Liver (tissue), 9 donors: ENCODE data around the gene OR2Y1. TPM values are rescaled to one million over a fixed set of nuclear protein-coding genes. Genes with fewer than 3 reads are reported as not detected.

ENCODE experiments used
- DNase-seq: peaks from one replicate; pipeline ENCODE4 v3.0.0-alpha.2; 2017; ENCODE audit warnings: low spot score
- H3K27ac ChIP-seq, 2 donors: one replicate each; pipeline ENCODE4 v1.7.0; 2013; ENCODE audit warnings: inconsistent platforms in 2 of 2, low read length in 2 of 2, control low read depth in 1 of 2, low read depth in 1 of 2, mild to moderate bottlenecking in 1 of 2
- H3K27me3 ChIP-seq, 4 donors: one replicate each; pipeline versions ENCODE4 v1.6.1 to v1.7.0; 2013; ENCODE audit warnings: low read length in 3 of 4, inconsistent platforms in 1 of 4, mild to moderate bottlenecking in 1 of 4, moderate library complexity in 1 of 4; ENCODE audit not compliant: control insufficient read depth in 4 of 4, insufficient read depth in 4 of 4
- H3K36me3 ChIP-seq, 4 donors: one replicate each; pipeline versions ENCODE4 v1.6.1 to v1.7.0; 2013; ENCODE audit warnings: low read length in 3 of 4, mild to moderate bottlenecking in 3 of 4, low read depth in 1 of 4, moderate library complexity in 1 of 4; ENCODE audit not compliant: control insufficient read depth in 4 of 4, insufficient read depth in 3 of 4
- H3K4me1 ChIP-seq, 4 donors: one replicate each; pipeline versions ENCODE4 v1.6.1 to v1.7.0; 2013; ENCODE audit warnings: low read length in 3 of 4, mild to moderate bottlenecking in 3 of 4, moderate library complexity in 1 of 4; ENCODE audit not compliant: control insufficient read depth in 4 of 4, insufficient read depth in 4 of 4
- H3K4me3 ChIP-seq, 3 donors: one replicate each; pipeline versions ENCODE4 v1.6.1 to v1.7.0; 2013; ENCODE audit warnings: low read length in 3 of 3, control low read depth in 1 of 3, low read depth in 1 of 3, mild to moderate bottlenecking in 1 of 3
- H3K9ac ChIP-seq, 2 donors: one replicate each; pipeline ENCODE4 v1.7.0; 2013; ENCODE audit warnings: low read length in 2 of 2, mild to moderate bottlenecking in 2 of 2, moderate library complexity in 2 of 2, control low read depth in 1 of 2, low read depth in 1 of 2
- H3K9me3 ChIP-seq, 4 donors: one replicate each; pipeline versions ENCODE4 v1.6.1 to v1.7.0; 2013; ENCODE audit warnings: low read length in 3 of 4; ENCODE audit not compliant: control insufficient read depth in 4 of 4
- EGR1 ChIP-seq, 2 donors: IDR thresholded peaks; 2 replicates each; pipeline ENCODE4 v1.6.1; 2016 to 2018; ENCODE audit warnings: antibody characterized with exemption in 2 of 2, low read depth in 2 of 2
- FOXA2 ChIP-seq: IDR thresholded peaks from 2 replicates; pipeline ENCODE4 v1.6.1; 2016; ENCODE audit warnings: antibody characterized with exemption
- JUND ChIP-seq, 2 donors: IDR thresholded peaks; 2 replicates each; pipeline ENCODE4 v1.6.1; 2016; ENCODE audit warnings: antibody characterized with exemption in 2 of 2
- NR2F2 ChIP-seq: IDR thresholded peaks from 2 replicates; pipeline ENCODE4 v1.6.1; 2016; ENCODE audit warnings: antibody characterized with exemption
- RAD21 ChIP-seq, 2 donors: IDR thresholded peaks; 2 replicates each; pipeline ENCODE4 v1.6.1; 2016; ENCODE audit warnings: antibody characterized with exemption in 2 of 2, mild to moderate bottlenecking in 2 of 2
- RXRA ChIP-seq, 2 donors: IDR thresholded peaks; 2 replicates each; pipeline ENCODE4 v1.6.1; 2017 to 2018; ENCODE audit warnings: antibody characterized with exemption in 2 of 2, mild to moderate bottlenecking in 1 of 2
- YY1 ChIP-seq: IDR thresholded peaks from 2 replicates; pipeline ENCODE4 v1.6.1; 2016; ENCODE audit warnings: antibody characterized with exemption, mild to moderate bottlenecking
- WGBS: extraction: QIAGEN DNeasy Blood & Tissue Kit; methylation state at CpG from one replicate; pipeline ENCODE4 v1.1.7; 2013; 5-methylcytosine and 5-hydroxymethylcytosine counted together
- polyA plus RNA-seq, 2 donors: library from polyadenylated mRNA; stranded (reverse) in 1 of 2; unstranded in 1 of 2; fragments of 200-250 nt in 1 of 2; fragments of >200 nt in 1 of 2; fragmentation: Nextera tagmentation in 1 of 2; extraction: Ambion mirVana in 1 of 2; gene quantifications; one replicate each; pipeline versions ENCODE4 v1.2.1 to v1.2.3, GENCODE V29; 2013 to 2015
- total RNA-seq, 2 donors: library from RNA; depleted of rRNA; stranded (reverse); fragments of >200 nt; gene quantifications; one replicate each; pipeline ENCODE4 v1.2.3, GENCODE V29; 2014
- TF ChIP-seq, protein P1 (sequence below): IDR thresholded peaks from 2 replicates; pipeline ENCODE4 v1.6.1; 2016; ENCODE audit warnings: antibody characterized with exemption, mild to moderate bottlenecking
- TF ChIP-seq, protein P2 (sequence below): fragments of 150-350 bp; IDR thresholded peaks from 2 replicates; pipeline ENCODE4 v1.5.1; 2017; ENCODE audit warnings: improper control_type of control experiment, low read depth, low read length; ENCODE audit not compliant: missing input control
- TF ChIP-seq, protein P3 (sequence below): IDR thresholded peaks from 2 replicates; pipeline ENCODE4 v1.6.1; 2016; ENCODE audit warnings: antibody characterized with exemption
- TF ChIP-seq, protein P4 (sequence below): IDR thresholded peaks from 2 replicates; pipeline ENCODE4 v1.6.1; 2016; ENCODE audit warnings: antibody characterized with exemption
- TF ChIP-seq, protein P5 (sequence below): IDR thresholded peaks from 2 replicates; pipeline ENCODE4 v1.6.1; 2016; ENCODE audit warnings: antibody characterized with exemption
- donor health status: healthy.
- donor health status: healthy.
- donor health status: healthy.
- donor health status: healthy.
- donor health status: healthy.

OR2Y1 gene
- total and polyA plus RNA-seq, 4 donors = not detected

DNA sequence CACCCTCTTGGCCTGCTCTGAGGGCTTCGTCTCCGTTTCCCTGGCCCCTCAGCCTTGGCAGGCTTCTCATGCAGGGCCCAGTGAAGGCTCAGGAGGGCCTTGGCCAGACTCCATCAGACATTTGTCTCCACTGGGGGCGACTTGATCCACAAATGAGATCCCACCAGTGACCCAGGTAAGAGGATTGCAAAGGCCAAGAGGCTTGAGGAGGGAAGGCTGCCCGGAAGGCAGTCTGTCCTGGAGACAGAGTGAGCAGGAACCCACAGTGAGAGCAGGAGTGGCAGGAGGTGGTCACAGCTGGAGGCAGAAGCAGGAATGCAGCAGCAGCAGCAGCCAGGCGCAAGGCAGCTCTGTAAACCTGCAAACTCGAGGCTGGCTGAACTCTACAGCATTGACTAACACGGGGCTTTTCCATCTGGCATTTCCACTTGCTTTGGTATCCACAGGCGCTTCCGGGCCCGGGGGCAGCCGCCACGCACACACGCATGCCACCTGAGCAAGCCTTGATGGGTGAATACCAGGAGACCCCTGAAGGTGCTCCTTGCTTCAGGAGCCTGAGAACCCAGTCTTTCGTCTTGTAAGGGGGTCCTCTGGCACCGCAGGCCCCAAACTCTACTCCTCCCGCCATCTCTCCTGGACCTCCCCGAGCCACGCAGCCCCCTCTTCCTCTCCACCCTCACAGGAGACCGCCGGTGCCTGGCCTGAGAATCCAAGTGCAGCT lies 48.0 kb upstream of the OR2Y1 start:
- H3K36me3 ChIP-seq = peaks cover 13 to 30% (median 20%) of the 10 kb centered on the region in 4 donors
- 85% methylated on average over 20 of the region's 20 CpGs for WGBS
- H3K27ac ChIP-seq = no peak overlapping the region
- H3K4me1 ChIP-seq = peaks cover 2 to 14% (median 3%) of the 10 kb centered on the region in 4 donors
- H3K27me3 ChIP-seq = no peaks in the 10 kb centered on the region
- no peak overlapping the region for H3K4me3 ChIP-seq
- H3K9me3 ChIP-seq = no peaks in the 10 kb centered on the region
- H3K9ac ChIP-seq = no peak overlapping the region
- TF ChIP-seq JUND (IDR thresholded peaks at IDR 0.05) (no peak), FOXA2 (no peak), RXRA (IDR thresholded peaks at IDR 0.05) (no peak), YY1 (no peak), RAD21 (IDR thresholded peaks at IDR 0.05) (no peak), EGR1 (IDR thresholded peaks at IDR 0.05; ENCODE audit: low read depth in 2 of 2) (no peak)
- TF ChIP-seq, protein P1, sequence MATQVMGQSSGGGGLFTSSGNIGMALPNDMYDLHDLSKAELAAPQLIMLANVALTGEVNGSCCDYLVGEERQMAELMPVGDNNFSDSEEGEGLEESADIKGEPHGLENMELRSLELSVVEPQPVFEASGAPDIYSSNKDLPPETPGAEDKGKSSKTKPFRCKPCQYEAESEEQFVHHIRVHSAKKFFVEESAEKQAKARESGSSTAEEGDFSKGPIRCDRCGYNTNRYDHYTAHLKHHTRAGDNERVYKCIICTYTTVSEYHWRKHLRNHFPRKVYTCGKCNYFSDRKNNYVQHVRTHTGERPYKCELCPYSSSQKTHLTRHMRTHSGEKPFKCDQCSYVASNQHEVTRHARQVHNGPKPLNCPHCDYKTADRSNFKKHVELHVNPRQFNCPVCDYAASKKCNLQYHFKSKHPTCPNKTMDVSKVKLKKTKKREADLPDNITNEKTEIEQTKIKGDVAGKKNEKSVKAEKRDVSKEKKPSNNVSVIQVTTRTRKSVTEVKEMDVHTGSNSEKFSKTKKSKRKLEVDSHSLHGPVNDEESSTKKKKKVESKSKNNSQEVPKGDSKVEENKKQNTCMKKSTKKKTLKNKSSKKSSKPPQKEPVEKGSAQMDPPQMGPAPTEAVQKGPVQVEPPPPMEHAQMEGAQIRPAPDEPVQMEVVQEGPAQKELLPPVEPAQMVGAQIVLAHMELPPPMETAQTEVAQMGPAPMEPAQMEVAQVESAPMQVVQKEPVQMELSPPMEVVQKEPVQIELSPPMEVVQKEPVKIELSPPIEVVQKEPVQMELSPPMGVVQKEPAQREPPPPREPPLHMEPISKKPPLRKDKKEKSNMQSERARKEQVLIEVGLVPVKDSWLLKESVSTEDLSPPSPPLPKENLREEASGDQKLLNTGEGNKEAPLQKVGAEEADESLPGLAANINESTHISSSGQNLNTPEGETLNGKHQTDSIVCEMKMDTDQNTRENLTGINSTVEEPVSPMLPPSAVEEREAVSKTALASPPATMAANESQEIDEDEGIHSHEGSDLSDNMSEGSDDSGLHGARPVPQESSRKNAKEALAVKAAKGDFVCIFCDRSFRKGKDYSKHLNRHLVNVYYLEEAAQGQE = no peak
- TF ChIP-seq, protein P2, sequence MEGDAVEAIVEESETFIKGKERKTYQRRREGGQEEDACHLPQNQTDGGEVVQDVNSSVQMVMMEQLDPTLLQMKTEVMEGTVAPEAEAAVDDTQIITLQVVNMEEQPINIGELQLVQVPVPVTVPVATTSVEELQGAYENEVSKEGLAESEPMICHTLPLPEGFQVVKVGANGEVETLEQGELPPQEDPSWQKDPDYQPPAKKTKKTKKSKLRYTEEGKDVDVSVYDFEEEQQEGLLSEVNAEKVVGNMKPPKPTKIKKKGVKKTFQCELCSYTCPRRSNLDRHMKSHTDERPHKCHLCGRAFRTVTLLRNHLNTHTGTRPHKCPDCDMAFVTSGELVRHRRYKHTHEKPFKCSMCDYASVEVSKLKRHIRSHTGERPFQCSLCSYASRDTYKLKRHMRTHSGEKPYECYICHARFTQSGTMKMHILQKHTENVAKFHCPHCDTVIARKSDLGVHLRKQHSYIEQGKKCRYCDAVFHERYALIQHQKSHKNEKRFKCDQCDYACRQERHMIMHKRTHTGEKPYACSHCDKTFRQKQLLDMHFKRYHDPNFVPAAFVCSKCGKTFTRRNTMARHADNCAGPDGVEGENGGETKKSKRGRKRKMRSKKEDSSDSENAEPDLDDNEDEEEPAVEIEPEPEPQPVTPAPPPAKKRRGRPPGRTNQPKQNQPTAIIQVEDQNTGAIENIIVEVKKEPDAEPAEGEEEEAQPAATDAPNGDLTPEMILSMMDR = no peak
- TF ChIP-seq, protein P3, sequence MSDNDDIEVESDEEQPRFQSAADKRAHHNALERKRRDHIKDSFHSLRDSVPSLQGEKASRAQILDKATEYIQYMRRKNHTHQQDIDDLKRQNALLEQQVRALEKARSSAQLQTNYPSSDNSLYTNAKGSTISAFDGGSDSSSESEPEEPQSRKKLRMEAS = no peak
- TF ChIP-seq, protein P4, sequence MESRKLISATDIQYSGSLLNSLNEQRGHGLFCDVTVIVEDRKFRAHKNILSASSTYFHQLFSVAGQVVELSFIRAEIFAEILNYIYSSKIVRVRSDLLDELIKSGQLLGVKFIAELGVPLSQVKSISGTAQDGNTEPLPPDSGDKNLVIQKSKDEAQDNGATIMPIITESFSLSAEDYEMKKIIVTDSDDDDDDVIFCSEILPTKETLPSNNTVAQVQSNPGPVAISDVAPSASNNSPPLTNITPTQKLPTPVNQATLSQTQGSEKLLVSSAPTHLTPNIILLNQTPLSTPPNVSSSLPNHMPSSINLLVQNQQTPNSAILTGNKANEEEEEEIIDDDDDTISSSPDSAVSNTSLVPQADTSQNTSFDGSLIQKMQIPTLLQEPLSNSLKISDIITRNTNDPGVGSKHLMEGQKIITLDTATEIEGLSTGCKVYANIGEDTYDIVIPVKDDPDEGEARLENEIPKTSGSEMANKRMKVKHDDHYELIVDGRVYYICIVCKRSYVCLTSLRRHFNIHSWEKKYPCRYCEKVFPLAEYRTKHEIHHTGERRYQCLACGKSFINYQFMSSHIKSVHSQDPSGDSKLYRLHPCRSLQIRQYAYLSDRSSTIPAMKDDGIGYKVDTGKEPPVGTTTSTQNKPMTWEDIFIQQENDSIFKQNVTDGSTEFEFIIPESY = no peak
- TF ChIP-seq, protein P5, sequence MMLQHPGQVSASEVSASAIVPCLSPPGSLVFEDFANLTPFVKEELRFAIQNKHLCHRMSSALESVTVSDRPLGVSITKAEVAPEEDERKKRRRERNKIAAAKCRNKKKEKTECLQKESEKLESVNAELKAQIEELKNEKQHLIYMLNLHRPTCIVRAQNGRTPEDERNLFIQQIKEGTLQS = no peak
- no peak for DNase-seq

DNA sequence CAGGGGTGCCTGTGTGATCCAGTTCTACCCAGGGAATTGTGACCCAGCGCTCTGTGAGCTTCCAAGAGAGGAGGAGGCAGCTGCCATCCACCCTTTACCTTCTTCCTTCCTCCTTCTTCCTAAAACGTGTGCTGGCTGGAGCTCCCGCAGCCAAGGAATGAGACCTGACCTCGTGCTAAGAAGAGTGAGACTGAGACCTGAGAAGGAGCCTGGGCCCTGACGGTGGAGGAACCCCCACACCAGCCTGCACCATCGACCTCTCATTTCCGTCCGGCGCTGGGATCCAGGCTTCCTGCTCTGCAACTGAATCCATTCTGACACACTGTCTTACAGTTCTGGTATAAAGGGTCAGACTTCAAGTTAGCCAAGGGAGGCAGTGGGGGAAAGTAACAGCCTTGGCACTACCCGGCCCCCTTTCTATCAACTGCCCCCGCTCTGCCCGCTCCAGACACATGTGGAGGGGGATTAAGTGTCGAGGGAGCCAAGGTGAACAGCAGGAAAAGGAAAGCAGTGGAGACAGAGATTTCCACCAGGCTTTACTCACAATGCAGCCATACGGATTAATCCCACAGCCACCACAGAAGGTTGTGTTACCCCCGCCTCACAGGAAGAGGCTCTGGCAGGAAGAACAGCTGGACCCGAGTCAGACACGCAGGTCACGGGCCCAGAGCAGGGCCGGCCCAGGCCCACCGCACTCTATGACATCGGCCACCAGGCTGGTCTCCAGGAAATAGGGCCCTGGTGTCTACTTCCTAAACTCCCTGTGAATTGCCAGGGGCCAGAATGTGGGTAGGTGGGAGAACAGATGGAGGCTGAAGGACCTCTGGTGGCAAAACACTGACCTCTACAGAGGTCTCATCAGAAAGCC lies 46.9 kb upstream of the OR2Y1 start:
- TF ChIP-seq EGR1 (IDR thresholded peaks at IDR 0.05; ENCODE audit: low read depth in 2 of 2) = no peak
- TF ChIP-seq NR2F2 = peak; percentile 61
- Histone ChIP-seq H3K9me3 (no peaks in the 10 kb centered on the region), H3K9ac (no peak overlapping the region), H3K4me3 (no peak overlapping the region), H3K27me3 (no peaks in the 10 kb centered on the region), H3K36me3 (peaks cover 9 to 19% (median 14%) of the 10 kb centered on the region in 4 donors), H3K4me1 (peaks cover 2 to 14% (median 3%) of the 10 kb centered on the region in 4 donors), H3K27ac (peak overlapping the region in 1 of 2 donors; percentile 45)
- WGBS = 62% methylated on average over 21 of the region's 21 CpGs
- DNase-seq = no peak
